Mucosa of stomach (tissue), 1 donor: ENCODE results near the gene DXO.
A peak's percentile ranks its signal among the peaks of the same experiment; 100 is the strongest.
"Not testable (repeated sequence)": the region's sequence is repeated elsewhere in the genome, so short reads cannot be mapped to it uniquely, and the experiment has no call there.

Experiments
- H3K27me3 ChIP-seq: one replicate; pipeline ENCODE4 v1.7.0; 2013; ENCODE audit warnings: mild to moderate bottlenecking, low read length; ENCODE audit not compliant: control insufficient read depth, insufficient read depth
- H3K36me3 ChIP-seq: one replicate; pipeline ENCODE4 v1.7.0; 2013; ENCODE audit warnings: low read length; ENCODE audit not compliant: control insufficient read depth, insufficient read depth
- H3K4me1 ChIP-seq: one replicate; pipeline ENCODE4 v1.7.0; 2013; ENCODE audit warnings: mild to moderate bottlenecking, low read length; ENCODE audit not compliant: control insufficient read depth, insufficient read depth
- H3K4me3 ChIP-seq: one replicate; pipeline ENCODE4 v1.7.0; 2013; ENCODE audit warnings: low read length
- H3K9ac ChIP-seq: one replicate; pipeline ENCODE4 v1.7.0; 2013; ENCODE audit warnings: mild to moderate bottlenecking, low read length, moderate library complexity
- H3K9me3 ChIP-seq: one replicate; pipeline ENCODE4 v1.7.0; 2013; ENCODE audit warnings: mild to moderate bottlenecking, low read length, moderate library complexity; ENCODE audit not compliant: control insufficient read depth
- donor health status: Pancreatic carcinoma.

The DXO gene

GRCh38 chr6:31971993-31972708, at the start of gene DXO:
DXO (minus strand) TSS chr6:31972138; CDS start chr6:31971675, 463 bp downstream.
- H3K4me3 ChIP-seq: peak within 1 kb of the TSS; percentile 59
- peak within 1 kb of the TSS; percentile 94 for H3K9ac ChIP-seq
- H3K27me3 ChIP-seq: no peaks in the 10 kb centered on the region
- H3K9me3 ChIP-seq: no peaks in the 10 kb centered on the region
- H3K36me3 ChIP-seq: peaks cover 7% of the 10 kb centered on the region
- peaks cover 20% of the 10 kb centered on the region for H3K4me1 ChIP-seq

DNA sequence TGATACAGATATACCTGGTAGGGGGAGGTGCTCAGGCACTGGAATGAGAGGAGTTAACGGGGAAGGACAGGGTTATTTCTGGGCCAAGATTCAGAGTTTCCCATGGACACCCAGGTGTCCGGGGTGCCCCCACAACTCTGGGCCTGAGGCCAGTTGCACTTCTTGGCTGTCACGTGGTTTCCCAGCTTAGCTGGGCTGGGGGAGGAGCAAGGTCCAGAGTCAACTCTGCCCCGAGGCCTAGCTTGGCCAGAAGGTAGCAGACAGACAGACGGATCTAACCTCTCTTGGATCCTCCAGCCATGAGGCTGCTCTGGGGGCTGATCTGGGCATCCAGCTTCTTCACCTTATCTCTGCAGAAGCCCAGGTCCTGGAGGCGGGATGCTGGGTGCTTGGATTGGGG, 42.6 kb upstream of the DXO start, which contains the start of gene C4B:
Gene C4B, plus strand, starts transcription at position 249 of the 400 bp plus-strand sequence. Its CDS starts 51 bp downstream, at position 300.
- not testable (repeated sequence) for H3K36me3 ChIP-seq, H3K4me3 ChIP-seq, H3K9ac ChIP-seq, H3K9me3 ChIP-seq, H3K27me3 ChIP-seq, H3K4me1 ChIP-seq

DNA sequence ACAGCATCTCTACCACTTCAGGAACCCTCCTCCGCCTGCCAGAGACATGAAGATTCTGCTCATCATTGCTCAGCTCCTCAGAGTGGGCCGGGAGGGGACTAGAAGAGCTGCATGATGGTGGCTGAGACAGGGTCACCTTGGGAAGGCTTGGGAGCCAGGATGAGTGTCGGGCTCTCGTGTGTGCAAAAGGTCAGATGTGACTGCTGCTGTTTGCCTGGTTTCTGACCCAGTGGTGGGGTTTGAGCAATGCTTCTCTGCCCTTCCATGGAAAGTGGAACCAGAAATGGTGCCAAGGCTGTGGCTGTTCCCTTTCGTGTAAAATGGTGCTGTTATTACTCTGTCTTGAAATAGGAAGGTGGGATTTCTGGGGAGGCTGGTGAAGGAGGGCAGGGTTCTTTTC, 41.8 kb upstream of the DXO start:
- H3K4me1 ChIP-seq, H3K27me3 ChIP-seq, H3K4me3 ChIP-seq, H3K9ac ChIP-seq, H3K9me3 ChIP-seq, H3K36me3 ChIP-seq: not testable (repeated sequence)

GRCh38 chr6:32012941-32013617, 41.1 kb upstream of the DXO start:
- H3K4me1 ChIP-seq: not testable (repeated sequence)

DNA sequence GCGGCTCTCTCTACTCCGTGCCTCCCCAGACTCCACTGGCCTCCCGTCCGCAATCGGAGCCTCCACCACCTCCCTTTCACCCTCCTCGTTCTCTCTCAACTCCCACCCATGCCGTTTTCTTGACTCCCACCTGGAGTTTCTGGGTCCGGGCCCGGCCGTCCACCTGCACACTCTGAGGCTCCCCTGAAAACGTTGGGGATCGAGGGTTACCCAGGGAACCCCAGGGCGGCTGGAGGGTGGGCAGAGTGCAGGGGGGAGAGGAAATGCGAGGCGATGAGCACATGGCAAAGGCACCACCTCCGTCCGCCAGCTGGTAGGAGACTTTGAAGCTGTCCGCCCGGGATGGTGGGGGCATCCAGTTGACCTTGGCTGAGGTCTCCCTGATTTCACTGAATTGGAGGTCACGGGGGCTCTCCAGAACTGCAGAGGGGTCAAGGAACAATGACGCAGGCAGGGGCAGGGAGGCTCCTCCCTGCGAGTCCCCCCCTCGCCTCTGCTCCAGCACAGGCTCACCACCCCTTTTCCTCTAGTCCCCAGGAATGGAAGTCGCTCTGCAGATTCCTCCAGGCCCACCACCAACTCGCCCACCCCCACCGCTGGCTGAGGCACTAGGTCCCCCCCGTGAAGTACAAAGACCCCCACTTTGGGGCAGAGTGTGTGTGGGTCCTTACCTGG, 39.1 kb upstream of the DXO start:
- not testable (repeated sequence) for H3K4me1 ChIP-seq, H3K9me3 ChIP-seq, H3K4me3 ChIP-seq, H3K27me3 ChIP-seq, H3K36me3 ChIP-seq, H3K9ac ChIP-seq

More at GRCh38 chr6:32012941-32013617, 41.1 kb upstream of the DXO start:
- H3K36me3 ChIP-seq, H3K4me3 ChIP-seq, H3K9me3 ChIP-seq, H3K27me3 ChIP-seq, H3K9ac ChIP-seq: not testable (repeated sequence)

GRCh38 chr6:32009537-32009936, 37.6 kb upstream of the DXO start:
- not testable (repeated sequence) for H3K4me1 ChIP-seq, H3K9ac ChIP-seq, H3K36me3 ChIP-seq, H3K27me3 ChIP-seq, H3K9me3 ChIP-seq, H3K4me3 ChIP-seq

GRCh38 chr6:32008616-32009015, 36.7 kb upstream of the DXO start:
- H3K27me3 ChIP-seq, H3K9ac ChIP-seq, H3K4me3 ChIP-seq, H3K4me1 ChIP-seq, H3K9me3 ChIP-seq, H3K36me3 ChIP-seq: not testable (repeated sequence)

DNA sequence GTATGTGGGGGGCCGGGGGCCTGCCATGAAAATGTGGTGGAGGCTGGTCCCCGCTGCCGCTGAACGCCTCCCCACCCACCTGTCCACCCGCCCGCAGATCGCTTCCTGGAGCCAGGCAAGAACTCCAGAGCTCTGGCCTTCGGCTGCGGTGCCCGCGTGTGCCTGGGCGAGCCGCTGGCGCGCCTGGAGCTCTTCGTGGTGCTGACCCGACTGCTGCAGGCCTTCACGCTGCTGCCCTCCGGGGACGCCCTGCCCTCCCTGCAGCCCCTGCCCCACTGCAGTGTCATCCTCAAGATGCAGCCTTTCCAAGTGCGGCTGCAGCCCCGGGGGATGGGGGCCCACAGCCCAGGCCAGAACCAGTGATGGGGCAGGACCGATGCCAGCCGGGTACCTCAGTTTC, 36.1 kb upstream of the DXO start:
- not testable (repeated sequence) for H3K9me3 ChIP-seq, H3K4me1 ChIP-seq, H3K4me3 ChIP-seq, H3K27me3 ChIP-seq, H3K9ac ChIP-seq, H3K36me3 ChIP-seq

DNA sequence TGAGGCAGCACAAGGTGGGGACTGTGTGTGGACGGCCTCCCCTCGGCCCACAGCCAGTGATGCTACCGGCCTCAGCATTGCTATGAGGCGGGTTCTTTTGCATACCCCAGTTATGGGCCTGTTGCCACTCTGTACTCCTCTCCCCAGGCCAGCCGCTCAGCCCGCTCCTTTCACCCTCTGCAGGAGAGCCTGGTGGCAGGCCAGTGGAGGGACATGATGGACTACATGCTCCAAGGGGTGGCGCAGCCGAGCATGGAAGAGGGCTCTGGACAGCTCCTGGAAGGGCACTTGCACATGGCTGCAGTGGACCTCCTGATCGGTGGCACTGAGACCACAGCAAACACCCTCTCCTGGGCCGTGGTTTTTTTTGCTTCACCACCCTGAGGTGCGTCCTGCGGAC, 35.1 kb upstream of the DXO start:
- H3K9me3 ChIP-seq, H3K9ac ChIP-seq, H3K4me1 ChIP-seq, H3K4me3 ChIP-seq, H3K27me3 ChIP-seq, H3K36me3 ChIP-seq: not testable (repeated sequence)

GRCh38 chr6:32005991-32006529, 34.1 kb upstream of the DXO start:
- not testable (repeated sequence) for H3K4me1 ChIP-seq, H3K27me3 ChIP-seq, H3K9me3 ChIP-seq, H3K9ac ChIP-seq, H3K4me3 ChIP-seq, H3K36me3 ChIP-seq

GRCh38 chr6:32005538-32005880, 33.6 kb upstream of the DXO start:
- H3K27me3 ChIP-seq, H3K4me1 ChIP-seq, H3K9ac ChIP-seq, H3K9me3 ChIP-seq, H3K4me3 ChIP-seq, H3K36me3 ChIP-seq: not testable (repeated sequence)

DNA sequence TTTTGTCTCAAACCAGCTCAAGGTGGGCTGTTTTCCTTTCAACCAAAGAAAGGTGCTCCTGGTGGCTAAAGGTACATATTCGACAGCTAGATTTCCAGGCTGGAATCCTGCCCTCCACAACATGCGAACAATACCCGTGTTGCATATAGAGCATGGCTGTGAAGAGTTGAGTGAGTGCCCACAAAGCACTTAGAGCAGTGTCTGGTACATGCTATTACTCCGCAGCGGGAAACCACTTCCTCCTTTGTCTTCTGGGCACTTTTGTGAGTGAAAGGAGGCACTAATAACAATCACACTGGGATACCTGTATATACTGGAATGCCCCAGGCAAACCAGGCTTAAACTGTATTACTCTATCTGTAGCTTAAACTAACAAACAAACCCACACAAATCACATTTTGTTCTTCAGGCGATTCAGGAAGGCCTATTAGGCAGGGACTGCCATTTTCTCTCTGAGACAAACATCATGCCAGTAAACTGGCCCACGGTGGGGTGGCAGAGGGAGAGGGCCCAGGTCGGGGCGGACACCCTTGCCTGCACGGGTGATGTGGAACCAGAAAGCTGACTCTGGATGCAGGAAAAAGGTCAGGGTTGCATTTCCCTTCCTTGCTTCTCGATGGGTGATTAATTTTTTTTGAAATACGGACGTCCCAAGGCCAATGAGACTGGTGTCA, 33.1 kb upstream of the DXO start:
- not testable (repeated sequence) for H3K9me3 ChIP-seq, H3K4me3 ChIP-seq, H3K27me3 ChIP-seq, H3K4me1 ChIP-seq, H3K9ac ChIP-seq, H3K36me3 ChIP-seq
